NCI-H748 (cell line): ENCODE results near the gene ZC3HAV1.
A peak's percentile ranks its signal among the peaks of the same experiment; 100 is the strongest.
"Not testable (repeated sequence)": the region's sequence is repeated elsewhere in the genome, so short reads cannot be mapped to it uniquely, and the experiment has no call there.

Source experiments
- DNase-seq: peaks from one replicate; lab custom pipeline; 2025; ENCODE audit not compliant: unreplicated experiment; lab: John Stamatoyannopoulos, UW

The ZC3HAV1 gene

GRCh38 chr7:139088268-139088667, 21.3 kb downstream of the ZC3HAV1 start:
- no peak for DNase-seq

- DNase-seq, result no peak
Observed at GRCh38 chr7:139087212-139087611, 22.3 kb downstream of the ZC3HAV1 start.

GRCh38 chr7:139086454-139086853, 23.1 kb downstream of the ZC3HAV1 start:
- no peak for DNase-seq

- DNase-seq, result no peak
Observed at GRCh38 chr7:139084709-139085108, 24.8 kb downstream of the ZC3HAV1 start.

GRCh38 chr7:139081584-139081983, 27.9 kb downstream of the ZC3HAV1 start:
- DNase-seq, result no peak

GRCh38 chr7:139080905-139081304, 28.6 kb downstream of the ZC3HAV1 start:
- no peak for DNase-seq

GRCh38 chr7:139079861-139080260, 29.7 kb downstream of the ZC3HAV1 start:
- DNase-seq, result no peak

GRCh38 chr7:139078911-139079310, 30.6 kb downstream of the ZC3HAV1 start:
- DNase-seq, result no peak

GRCh38 chr7:139078399-139078798, 31.1 kb downstream of the ZC3HAV1 start:
- DNase-seq, result no peak

- DNase-seq, result not testable (repeated sequence)
Observed at GRCh38 chr7:139077706-139078105, 31.8 kb downstream of the ZC3HAV1 start.

GRCh38 chr7:139075871-139076686, 33.4 kb downstream of the ZC3HAV1 start:
- no peak for DNase-seq

- peak; percentile 76 for DNase-seq
Observed at GRCh38 chr7:139075031-139075652, 34.4 kb downstream of the ZC3HAV1 start.

- DNase-seq, result no peak
Observed at GRCh38 chr7:139072796-139073195, 36.7 kb downstream of the ZC3HAV1 start.

- no peak for DNase-seq
Observed at GRCh38 chr7:139071680-139072079, 37.8 kb downstream of the ZC3HAV1 start.

GRCh38 chr7:139068544-139069399, 40.7 kb downstream of the ZC3HAV1 start:
- no peak for DNase-seq

GRCh38 chr7:139066315-139066714, 43.2 kb downstream of the ZC3HAV1 start:
- no peak for DNase-seq

GRCh38 chr7:139065323-139065722, 44.2 kb downstream of the ZC3HAV1 start:
- no peak for DNase-seq

- DNase-seq, result no peak
Observed at GRCh38 chr7:139061416-139061815, 48.1 kb downstream of the ZC3HAV1 start.

GRCh38 chr7:139060695-139061237, 48.8 kb downstream of the ZC3HAV1 start:
- no peak for DNase-seq

- no peak for DNase-seq
Observed at GRCh38 chr7:139059905-139060304, 49.6 kb downstream of the ZC3HAV1 start.

- no peak for DNase-seq
Observed at GRCh38 chr7:139058943-139059342, 50.6 kb downstream of the ZC3HAV1 start.
